M059J (cell line): ENCODE data around the gene MYO7B. TPM values are rescaled to one million over a fixed set of nuclear protein-coding genes. Genes with fewer than 3 reads are reported as not detected.

Source experiments
- DNase-seq: peaks from one replicate; pipeline ENCODE4 v3.0.0-alpha.2; 2012; ENCODE audit warnings: low read depth
- total RNA-seq: library from RNA; depleted of rRNA; stranded (reverse); fragments of >200 nt; shearing (Covaris generic); gene quantifications from 2 replicates; pipeline ENCODE4 v1.2.3, GENCODE V29; 2014

Gene MYO7B
- total RNA-seq, 1 experiment from 2014 or later, result 10.9 TPM

DNA sequence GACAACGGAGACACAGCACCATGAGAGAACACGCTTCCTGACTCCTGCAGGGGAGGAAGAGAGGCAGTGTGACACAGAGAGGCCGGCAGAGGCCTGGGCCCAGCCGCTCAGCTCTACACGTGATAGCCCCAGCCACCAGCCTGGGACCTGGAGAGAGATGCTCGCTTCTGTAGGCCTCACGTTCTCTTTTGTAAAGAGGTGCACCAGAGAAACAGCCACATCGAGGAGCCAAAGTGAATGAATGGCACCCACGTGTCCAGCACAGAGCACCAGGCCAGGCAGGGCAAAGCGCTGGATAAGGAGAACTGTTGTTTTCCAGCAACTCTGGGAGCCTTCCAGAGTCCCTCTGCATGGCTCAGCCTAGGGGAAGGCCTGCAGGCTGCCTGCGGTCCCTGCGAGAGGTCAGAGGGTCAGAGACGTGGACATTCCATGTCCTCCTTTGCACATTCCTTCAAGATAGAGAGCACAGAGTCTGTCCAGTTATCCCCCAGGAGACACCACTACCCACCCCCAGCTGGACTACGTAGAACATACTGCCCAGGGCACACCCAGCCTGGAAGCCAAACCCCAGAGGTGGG is 125.7 kb downstream of the MYO7B start:
- no peak for DNase-seq

DNA sequence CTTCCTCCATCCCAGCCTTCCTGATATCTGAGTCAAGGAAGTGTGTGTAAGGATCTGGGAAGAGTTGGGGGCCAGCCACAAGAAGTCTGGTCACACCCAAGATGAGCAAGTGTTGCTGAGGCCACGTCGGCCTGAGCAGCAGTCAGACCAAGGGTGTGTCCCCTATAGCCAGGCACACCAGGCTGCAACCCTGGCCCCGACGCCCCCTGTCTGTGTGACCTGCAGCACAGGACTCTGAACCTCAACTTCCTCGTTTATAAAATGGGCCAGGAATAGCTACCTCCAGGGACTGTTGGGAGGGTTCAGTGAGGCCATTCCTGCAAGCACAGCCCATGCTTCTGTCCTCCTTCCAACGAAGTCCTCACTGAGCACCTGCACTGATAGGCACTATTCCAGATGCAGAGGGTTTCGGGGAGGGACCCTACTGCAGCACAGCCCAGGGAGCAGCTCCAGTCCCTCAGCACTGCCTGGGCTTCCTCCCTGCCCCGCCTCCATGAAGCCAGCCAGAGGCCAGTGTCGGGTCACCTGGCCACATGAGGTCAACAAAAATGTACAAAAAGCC is 126.5 kb downstream of the MYO7B start:
- DNase-seq, result no peak

DNA sequence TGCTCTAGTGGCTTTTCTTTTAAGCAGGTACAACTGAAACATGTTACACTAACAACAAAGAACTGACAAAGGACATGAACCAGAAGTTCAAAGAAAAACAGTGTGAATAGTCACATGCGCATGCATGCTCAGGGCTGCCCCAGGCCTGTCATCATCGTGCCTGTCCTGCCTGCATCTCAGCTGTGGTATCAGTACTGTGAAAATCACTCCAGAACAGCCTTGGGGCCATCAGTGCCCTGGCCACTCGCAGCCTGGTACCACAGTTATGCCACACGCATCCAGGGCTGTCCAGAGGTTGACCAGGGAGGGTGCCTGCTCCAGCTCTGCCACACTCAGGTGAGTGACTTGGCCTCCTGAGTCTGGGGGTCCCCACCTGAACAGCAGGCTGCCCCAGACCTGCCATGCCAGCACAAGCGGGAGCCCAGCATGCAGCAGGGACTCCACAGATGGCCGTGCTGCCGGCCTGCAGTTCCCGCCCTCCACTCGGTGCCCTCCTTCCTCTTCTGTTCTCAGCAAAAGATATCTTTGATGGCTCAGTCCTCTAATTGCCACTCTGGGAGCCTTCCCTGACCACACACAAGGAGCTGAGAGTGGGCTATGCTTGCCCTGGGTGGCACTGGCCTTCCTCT is 127.6 kb downstream of the MYO7B start:
- DNase-seq, result no peak

DNA sequence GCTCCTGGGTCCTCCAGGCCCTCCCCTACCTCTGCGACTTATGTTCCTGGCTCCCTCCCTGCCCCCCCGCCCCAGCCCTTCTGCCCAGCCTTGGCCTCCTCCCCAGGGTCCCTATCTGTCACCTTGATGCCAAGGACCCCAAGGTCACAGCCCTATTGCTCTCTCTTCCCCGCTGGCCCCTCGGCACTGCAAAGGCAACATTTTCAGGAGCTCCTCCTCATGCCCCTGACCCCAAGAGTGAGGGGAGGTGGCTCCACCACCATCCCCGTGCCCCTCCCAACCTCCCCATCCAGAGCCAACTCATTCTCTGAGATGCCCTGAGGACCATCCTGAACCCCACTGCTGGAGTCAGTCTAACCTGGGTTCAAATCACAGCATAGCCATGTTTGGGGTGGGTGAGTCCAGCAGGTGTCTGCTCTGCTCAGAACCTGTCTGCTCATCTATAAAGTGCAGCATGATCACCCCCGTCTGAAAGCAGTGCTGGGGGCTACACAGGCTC is 128.1 kb downstream of the MYO7B start:
- no peak for DNase-seq

DNA sequence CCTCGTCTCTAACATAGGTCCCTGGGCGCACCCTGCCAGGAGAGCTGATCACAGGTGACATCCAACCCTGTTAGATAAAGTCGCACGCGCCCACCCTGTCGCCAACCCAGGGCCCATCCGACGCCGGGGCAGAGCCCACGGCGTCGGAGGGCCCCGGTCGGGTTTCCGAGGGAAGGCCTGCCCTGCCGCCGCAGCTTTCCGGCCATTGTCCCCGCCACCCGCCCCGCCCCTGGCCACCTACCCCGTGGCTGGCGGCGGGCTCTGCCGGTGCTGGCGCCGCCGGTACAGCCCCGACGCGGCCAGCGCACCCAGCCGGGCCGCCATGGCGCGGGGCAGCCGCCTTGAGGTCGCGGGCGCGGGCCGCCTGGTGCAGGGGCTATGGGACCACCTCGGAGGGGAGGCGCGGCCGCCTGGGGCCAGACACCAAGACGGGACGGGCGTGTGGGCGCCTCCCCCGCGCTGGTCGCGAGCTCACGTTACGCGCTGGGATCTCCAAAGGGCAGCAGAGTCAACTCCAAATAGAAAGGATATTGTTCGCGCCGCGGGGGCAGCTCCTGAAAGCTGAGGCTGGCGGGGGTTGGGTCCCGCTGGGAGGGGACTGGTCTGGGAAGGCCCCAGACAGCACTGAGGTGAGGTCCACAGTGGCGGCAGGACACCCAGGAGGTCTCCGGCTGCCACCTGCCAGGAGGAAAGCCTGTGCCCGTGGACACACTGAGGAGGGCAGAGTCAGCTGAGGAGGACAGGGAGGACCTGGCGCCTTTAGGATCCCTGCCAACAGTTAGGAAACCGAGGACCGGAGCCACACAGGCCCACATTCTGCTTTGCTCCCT is 128.8 kb downstream of the MYO7B start:
- DNase-seq, result no peak

DNA sequence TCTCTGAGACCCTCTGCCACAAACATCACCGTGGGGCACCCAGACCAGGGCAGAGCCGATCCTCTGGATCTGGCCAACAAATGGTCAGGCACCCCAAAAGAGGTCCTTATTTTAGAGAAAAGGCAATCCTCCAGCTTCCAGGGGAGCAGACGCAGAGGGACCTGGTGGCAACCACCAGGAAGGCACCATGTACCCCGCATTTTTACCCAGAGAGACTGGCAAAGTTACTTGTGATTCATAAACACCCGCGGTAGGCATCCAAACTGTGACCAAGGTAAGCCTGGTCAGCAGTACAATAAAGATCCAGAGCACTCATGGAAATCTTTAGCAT is 129.4 kb downstream of the MYO7B start:
- DNase-seq, result no peak

DNA sequence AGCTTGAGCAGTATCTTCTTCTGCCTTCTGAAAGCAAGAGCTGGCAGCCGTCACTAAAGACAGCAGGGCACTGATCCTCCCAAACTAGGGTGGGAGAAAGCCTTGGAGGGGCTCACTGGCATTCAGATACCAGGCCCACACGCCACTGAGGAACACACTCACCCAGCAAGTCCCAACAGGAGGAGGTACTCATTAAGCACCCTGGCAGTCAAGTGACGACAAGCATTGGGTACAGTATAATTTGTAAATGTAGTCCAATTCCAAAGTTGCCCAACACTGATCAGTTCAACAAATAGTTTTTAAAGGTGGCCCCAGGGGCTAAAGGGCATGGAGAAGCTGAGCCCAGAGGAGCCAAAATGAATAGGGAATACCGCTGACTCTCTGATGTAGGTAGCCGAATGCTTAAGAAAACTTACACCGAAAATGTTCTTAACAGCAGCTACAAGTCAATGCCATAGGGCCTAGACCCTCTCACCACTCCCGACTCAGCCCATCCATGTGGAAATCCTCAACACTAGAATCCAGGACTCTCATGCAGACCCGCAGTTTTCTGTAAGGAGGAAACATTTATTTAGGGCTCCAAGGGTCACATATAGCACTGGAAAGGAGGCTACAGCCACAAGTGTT is 129.9 kb downstream of the MYO7B start:
- DNase-seq, result no peak

DNA sequence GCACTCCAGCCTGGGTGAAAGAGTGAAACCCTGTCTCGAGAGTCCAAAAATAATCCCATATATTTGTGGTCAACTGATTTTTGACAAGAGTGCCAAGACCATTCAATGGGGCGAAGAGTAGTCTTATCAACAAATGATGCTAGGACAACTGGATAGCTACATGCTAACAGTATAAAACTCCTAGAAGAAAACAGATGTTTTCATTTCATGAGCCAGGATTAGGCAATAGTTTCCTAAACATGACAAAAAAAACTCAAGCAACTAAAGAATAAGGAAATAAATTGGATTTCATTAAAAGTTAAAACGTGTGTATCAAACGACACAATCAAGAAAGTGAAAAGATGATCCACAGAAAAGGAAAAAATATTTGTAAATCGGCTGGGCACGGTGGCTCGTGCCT is 133.6 kb downstream of the MYO7B start:
- DNase-seq, result no peak

DNA sequence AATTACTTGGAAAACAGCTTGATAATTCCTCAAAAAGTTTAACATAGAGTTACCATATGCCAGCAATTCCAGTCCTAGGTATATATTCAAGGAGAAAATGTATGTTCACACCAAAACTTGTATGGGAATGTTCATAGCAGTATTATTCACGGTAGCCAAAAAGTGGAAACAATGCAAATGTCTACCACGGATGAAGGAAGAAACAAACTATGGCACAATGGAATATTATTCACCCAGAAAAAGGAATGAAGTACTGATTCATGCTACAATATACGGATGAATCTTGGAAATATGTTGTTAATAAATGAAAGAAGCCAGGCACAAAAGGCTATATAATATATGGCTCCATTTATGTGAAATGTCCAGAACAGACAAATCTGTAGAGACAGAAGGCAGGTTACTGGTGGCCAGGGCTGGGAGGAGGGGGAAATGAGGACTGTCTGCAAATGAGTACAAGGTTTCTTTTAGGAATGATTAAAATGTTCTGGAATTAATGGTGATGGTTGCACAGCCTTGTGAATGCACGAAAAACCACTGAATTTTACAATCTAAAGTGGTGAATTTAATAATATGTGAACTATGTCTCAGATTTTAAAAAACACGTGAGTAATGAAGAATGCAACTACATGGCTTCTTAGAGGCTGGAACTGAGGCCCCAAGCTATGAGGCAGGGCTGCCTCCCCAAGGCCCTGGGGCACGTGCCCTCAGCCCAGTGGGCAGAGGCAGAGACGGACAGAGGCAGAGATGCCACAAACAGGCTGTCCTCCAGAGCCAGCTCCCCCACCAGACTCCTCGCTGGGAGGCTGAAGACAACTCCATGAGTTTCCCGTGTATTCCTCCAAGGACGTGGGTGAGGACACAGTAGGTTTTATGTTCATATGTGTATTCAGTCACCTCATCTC is 134.8 kb downstream of the MYO7B start:
- DNase-seq, result no peak

DNA sequence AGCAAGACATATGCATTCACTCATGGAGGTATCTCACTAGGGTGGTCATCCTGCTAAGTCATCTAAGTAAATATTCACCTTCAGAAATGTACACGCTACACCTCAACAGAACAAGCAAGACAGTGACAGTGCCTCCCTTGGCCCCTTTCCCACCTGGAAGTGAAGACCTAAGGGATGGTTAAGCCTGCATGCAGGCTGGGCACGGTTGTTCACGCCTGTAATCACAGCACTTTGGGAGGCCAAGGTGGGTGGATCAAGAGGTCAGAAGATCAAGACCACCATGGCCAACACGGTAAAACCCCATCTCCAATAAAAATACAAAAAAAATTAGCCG is 135.4 kb downstream of the MYO7B start:
- no peak for DNase-seq

DNA sequence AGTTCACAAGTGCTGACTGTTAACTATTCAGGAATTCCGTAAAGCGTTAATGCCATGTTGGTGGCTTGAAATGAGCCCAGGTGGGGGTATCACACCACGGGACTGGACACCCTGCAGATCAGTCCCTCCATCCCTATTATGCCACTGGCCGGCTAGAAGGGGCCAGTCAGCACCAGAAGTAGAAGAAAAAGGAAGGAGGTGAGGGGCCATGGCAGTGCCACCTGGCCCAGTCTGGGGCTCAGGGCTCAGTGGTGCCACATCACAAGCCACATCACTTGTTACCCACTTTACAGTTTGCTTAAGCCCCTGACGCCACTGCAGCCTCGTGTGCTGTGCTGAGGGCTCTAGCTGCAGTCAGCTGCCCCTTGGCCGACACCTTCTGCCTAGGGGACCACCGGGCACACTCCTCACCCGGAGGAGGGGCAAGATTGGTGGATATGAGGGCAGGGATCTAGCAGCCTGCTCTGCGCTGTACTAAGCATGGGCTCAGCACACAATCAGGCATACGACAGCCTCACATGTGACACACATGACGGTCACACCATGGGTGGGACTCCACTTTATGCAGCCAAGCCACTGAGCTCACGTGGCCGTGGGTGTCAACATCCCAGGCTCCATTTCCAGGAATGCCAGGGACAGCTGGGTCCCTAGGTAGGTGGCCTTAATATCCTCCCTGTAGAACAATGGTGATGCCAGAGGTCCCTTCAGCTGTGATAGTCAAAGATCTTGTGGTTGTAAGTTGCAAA is 136.2 kb downstream of the MYO7B start:
- no peak for DNase-seq

DNA sequence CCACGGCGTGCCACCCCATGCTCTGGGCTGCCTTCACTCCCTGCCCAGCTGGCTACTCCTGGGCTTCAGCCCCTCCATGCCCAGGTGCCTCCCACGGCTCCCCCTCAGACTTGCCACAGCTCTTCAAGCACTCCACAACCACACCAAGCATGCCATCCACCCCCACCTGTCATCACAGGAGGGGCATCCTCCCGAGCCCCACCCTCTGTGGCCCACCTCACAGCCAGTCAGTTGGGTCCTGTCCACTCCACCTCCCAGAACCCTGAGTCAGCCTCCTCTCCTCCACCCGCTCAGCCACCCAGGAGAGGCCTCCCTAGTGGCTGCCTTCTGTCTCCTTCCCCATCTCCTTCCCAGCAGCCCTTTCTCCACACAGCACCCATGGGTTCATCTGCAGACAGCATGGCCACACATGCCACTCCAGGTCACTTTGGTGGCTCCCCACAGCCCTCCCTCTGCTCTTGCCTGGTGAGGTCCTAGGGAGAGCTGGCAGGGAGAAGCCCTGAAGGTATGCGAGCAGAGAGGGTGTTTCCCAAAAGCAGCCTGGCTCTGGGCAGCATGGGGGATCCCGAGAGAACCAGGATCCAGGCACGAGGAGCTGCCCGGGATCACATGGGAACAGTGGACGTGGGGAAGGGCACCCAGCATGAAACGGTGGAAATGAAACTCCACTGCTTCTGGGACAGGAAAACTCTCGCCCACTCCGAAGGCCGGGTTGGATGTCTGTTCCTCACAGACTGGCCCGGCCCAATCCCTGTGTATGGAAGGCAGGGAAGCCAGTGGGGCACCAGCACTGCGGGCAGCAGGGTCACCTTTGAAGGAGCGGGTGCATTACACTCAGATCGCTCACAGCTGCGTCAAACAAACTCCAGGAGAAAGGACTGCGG is 137.1 kb downstream of the MYO7B start:
- DNase-seq, result no peak

DNA sequence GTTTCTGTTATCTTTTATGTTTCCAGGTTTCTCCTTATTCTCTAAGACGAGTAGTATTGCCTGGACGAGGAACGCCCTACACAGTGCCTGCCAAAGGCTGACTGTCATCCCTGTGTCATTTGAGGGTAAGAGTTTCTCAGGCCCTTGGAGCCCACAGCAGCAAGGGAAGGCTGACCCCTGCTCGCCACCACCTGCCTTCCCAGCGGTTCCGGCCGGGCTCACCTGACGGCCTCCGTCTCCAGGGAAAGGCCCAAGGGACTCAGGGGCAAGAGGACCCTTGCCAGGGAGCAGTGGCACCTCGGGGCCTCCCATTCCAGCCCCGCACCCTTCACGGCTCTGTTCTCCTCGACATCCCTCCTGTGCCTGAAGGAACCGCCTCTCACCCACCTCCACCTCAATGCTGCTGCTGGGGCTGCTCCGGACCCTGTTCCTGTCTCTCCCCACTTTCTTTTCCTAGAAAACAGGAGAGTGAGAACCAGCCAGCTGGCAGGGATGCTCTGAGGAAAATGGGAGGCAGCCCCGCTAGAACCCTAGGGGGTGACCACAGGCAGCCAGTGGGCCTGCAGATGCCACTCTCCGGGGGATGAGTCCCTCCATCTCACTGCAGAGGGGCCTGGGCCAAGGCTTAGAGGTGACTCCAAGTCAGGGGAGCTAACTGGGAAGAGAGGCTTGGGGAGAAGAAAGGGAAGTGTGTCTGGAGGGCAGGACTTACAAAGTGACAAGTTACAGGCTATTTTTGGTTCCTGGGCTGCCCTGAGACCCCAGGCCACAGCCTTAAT is 138.0 kb downstream of the MYO7B start:
- no peak for DNase-seq

DNA sequence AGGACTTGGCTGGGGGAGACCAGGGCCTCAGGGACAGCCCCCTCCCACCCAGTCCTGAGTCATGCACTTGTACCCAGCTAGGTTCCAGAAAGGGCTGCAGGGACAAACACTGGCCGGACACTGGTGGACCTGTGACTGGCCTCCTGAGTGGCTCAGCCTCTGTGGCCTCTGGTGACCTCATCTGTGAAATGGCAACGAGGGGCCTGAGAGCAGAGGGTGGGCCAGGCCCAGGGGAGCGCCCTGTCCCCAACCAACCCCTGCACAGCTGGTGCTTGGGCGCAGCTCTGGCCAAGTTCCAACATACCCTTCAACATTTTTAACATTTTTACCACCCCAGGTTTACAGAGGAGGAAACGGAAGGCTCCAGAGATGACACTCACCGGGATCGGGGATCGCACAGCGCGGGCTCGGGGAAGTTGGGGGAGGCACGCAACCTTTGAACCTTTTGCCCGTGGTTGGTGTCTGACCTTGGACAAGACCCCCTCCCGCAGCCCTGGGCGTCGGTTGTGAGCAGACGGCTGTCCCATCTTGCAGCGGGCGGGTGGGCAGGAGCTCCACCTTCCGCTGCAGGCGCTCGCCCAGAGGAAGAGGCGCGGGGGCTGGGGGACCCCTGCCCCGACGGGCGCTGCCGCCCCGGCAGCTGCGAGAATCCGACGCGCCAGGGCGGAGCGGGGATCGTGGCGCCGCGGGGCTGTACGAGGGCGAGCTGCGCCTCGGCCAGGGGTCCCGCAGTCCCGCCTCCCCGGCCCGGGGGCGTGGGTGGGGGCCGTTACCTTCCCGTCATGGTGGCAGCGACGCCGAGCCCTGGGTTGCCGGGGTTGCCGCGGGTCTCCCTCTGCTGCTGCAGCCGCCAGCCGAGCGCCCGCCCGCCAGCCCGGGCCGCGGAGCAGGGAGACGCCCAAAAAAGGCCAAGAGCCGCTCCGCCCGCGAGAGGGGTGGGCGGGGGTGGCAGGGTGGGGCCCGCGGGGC is 139.0 kb downstream of the MYO7B start:
- DNase-seq, result no peak

DNA sequence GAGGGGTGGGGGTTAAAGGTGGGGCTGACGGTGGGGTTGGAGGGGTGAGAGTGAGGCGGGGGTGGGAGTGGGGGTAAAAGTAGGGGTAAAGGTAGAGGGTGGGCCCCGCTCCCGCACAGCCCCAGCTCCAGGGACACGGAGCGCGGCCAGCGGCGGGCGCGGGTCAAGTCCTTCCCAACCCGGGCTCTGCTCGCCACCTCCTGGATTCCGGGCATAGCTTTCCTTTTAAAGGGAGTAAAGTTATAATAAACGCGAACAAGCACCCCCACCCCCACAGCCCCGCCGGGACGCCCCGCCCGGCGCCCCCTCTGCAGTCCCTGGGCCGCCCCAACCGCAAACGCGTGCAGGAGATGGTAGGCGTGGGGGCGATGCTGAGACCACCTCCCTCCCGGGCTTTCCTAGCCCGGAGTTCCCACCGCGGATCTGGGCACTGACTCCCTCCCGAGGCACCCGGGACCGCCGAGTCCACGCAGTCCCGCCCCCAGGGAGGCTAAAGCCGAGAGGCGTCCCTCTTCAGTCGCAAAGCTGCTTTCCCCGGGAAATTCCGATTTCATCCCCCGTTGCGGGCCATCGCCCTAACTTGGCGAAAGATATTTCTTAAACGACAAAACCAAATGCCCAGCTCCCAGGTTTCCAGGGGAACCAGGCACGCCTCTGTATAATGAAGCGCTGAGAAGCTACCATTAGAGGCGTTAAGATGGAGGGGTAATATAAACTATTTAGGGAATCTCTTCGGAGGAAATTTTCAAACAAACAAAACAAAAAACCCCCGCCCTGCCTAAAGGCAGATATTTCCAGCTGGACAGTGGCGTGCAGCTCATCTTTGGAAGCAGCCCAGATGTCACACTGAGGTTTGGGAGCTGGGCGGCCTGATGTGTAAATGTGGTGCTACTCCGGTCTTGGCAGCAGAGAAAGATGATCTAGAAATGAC is 140.1 kb downstream of the MYO7B start, which contains the start of gene LIMS2:
TSS of gene LIMS2 (minus strand) at position 200 of the 931 bp plus-strand sequence. CDS start 506 bp downstream, outside the sequence.
- DNase-seq, result peak; percentile 67

DNA sequence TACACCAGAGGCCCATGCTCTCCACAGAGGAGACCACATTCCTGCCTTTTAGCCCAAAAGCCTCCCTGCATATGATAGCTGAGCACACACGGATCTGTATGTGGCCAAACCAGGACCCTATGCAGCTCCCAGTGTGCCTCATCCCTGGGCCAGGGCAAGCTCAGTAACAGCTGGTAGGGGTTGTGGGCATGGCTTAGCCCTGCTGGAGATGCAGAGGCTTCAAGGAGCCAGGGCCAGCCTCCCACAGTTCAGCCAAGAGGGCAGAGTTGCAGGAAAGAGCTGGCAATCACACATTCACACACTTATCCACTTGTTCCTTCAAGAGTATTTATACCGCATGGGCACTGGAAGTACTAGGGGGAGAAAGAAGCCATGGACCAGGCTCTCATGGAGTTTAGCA is 141.4 kb downstream of the MYO7B start:
- DNase-seq, result no peak
